ENCODE data around the gene PIP5KL1. TPM values are rescaled to one million over a fixed set of nuclear protein-coding genes. Genes with fewer than 3 reads are reported as not detected.

The PIP5KL1 gene
- total RNA-seq, 2 experiments from 2014 or later = 1.5 to 1.9 TPM

DNA sequence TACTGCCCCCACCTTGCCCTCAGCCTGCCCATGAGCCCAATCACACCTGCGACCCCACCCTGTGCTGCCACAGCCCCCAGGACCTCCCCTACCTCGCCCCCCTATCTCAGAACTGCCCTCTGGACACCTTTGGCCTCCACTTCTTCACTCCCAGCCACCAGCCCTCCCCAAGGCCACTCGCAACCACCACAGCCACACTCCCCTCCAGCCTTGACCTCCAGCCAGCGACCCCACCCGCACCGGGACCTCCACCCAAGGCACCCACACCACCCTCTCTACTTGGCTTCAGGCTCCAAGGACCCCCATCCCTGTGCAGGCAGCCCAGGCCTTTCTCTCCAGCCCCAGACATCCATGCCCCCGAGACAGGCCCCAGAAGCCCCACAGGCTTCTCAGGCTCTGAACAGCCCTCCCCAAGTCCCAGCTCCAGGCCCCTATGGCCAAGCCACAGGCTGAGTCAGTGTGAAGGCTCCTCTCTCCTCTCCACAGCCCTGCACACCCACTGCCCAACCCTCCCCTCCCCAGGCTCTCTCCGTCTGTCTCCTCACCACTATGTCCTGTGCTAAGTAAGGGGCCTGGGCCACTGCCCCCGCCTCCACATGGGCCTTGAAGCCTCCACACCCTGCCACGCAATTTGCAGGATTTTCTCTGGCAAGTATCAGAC lies 55.1 kb downstream of the PIP5KL1 start:
- H3K27ac Mint-ChIP-seq = no peak overlapping the region
- no peaks in the 10 kb centered on the region for H3K9me3 Mint-ChIP-seq
- ChIA-PET POLR2A (no interaction called here), CTCF (no interaction called here)
- H3K4me1 Mint-ChIP-seq = peaks cover 2% of the 10 kb centered on the region
- H3K27me3 Mint-ChIP-seq = no peaks in the 10 kb centered on the region
- no peak overlapping the region for H3K4me3 Mint-ChIP-seq
- no peak for DNase-seq
- H3K36me3 Mint-ChIP-seq (ENCODE audit: low read depth) = peaks cover 4% of the 10 kb centered on the region

DNA sequence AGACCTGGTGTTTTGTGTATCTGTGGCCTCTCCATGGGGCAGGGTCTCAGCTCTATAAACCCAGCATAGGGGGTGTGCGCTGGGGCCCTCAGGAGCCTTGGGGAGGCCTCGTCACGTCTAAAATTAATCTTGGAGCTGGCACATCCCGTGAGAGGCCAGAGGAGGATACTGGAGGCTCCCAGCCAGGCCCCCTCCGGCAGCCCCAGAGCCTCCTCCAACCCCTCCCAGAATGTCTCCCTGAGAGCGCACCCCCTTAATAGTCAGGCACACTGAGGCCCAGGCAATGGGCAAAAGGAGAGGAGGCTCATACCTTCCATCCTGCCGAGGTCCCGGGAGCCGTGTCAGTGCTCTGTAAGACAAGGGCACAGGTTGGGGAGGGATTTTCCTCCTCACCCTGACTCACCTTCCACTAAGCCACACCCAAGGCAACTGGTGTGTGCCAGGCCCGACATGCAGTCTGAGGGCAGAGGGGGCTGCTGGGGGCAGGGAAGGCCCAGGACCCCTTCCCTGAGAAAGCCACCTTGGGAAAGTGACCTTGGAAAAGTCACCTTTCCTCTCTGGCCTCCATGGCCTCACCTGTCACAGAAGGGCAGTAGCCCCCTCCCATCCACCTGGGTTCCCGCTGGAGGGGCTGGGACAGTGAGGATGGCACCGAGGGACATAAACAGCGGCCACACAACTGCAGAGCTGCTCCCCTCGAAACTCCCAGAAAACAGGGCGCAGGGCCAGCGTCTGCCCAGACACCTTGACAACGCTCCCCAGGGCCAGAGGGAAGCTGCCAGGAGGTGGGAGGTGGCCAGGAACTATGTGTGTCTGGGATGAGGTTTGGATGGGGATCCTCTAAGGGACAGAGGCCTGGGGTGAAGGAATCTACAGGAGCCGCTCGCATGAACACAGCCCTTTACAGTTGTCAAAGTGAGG lies 56.0 kb downstream of the PIP5KL1 start:
- Mint-ChIP-seq H3K4me1 (peaks cover 2% of the 10 kb centered on the region), H3K9me3 (no peaks in the 10 kb centered on the region), H3K27ac (no peak overlapping the region), H3K27me3 (no peaks in the 10 kb centered on the region), H3K36me3 (ENCODE audit: low read depth) (peaks cover 4% of the 10 kb centered on the region), H3K4me3 (no peak overlapping the region)
- ChIA-PET POLR2A (interaction anchor here (1.1 kb wide), 1 partner anchor 11 kb away, joined by 3 read pairs; no protein-coding TSS in a partner anchor), CTCF (interaction anchor here (0.8 to 5.9 kb wide), 3 partner anchors 7 to 140 kb away, joined by 3 to 49 read pairs (median 5); partner anchors contain the start of gene TOR2A)
- no peak for DNase-seq

DNA sequence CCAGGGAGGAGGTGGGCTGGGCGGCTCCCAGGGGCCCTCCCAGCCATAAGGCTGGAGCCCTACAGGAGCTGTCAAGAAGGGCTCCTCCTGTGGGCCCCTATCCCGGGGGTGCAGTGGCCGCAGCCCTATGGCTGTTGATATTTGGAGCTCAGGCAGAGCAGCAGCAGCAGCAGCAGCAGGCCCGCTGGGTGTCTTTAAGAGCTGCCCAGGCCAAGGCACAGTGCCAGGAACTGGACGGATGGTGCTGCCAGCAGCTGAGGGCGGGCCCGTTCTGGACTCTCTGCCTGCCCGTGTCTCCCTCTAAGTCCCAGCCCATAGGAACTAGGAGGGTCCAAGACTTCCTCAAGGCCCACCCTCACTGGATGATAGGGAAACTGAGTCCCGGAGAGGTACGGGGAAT lies 56.7 kb downstream of the PIP5KL1 start:
- H3K27me3 Mint-ChIP-seq = no peaks in the 10 kb centered on the region

DNA sequence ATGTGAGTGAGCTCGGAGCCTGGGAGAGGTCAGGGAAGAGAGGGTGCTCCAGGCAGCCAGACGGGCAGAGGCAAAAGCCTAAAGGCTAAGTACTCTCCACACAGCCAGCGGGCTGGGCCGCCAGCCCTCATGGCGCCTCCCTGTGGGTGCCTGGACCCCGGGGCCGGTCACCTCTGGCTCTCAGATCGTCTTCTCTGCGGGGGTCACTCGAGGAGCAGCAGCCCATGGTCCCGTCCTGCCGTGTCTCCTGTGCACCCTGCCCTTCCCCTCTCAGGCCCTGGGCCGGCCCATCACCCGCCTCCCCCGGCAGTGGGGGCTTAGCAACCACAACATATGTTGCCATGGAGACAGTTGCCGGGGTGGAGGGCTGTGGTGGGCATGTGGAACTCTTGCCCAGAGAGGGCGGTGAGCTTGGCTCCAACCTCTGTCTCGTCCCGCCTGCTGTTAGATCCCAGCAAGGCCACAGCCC lies 57.3 kb downstream of the PIP5KL1 start:
- POLR2A ChIA-PET = interaction anchor here (1.4 kb wide), 1 partner anchor 9 kb away, joined by 3 read pairs; no protein-coding TSS in a partner anchor
- H3K4me1 Mint-ChIP-seq = no peaks in the 10 kb centered on the region
- H3K36me3 Mint-ChIP-seq (ENCODE audit: low read depth) = peaks cover 6% of the 10 kb centered on the region
- H3K9me3 Mint-ChIP-seq = no peaks in the 10 kb centered on the region
- no peak for DNase-seq
- no peak overlapping the region for H3K4me3 Mint-ChIP-seq
- H3K27me3 Mint-ChIP-seq = no peaks in the 10 kb centered on the region
- CTCF ChIA-PET = interaction anchor here (0.8 to 5.9 kb wide), 4 partner anchors 9 to 139 kb away, joined by 3 to 49 read pairs (median 4); partner anchors contain the start of gene TOR2A
- no peak overlapping the region for H3K27ac Mint-ChIP-seq

More for the DNA sequence above, 56.7 kb downstream of the PIP5KL1 start:
- CTCF ChIA-PET = interaction anchor here (0.8 to 5.9 kb wide), 4 partner anchors 8 to 139 kb away, joined by 3 to 49 read pairs (median 4); partner anchors contain the start of gene TOR2A
- POLR2A ChIA-PET = interaction anchor here (1.1 kb wide), 1 partner anchor 12 kb away, joined by 3 read pairs; no protein-coding TSS in a partner anchor
- H3K4me1 Mint-ChIP-seq = peaks cover 2% of the 10 kb centered on the region
- peaks cover 4% of the 10 kb centered on the region for H3K36me3 Mint-ChIP-seq (ENCODE audit: low read depth)
- H3K9me3 Mint-ChIP-seq = no peaks in the 10 kb centered on the region
- DNase-seq = no peak
- H3K4me3 Mint-ChIP-seq = no peak overlapping the region
- no peak overlapping the region for H3K27ac Mint-ChIP-seq

DNA sequence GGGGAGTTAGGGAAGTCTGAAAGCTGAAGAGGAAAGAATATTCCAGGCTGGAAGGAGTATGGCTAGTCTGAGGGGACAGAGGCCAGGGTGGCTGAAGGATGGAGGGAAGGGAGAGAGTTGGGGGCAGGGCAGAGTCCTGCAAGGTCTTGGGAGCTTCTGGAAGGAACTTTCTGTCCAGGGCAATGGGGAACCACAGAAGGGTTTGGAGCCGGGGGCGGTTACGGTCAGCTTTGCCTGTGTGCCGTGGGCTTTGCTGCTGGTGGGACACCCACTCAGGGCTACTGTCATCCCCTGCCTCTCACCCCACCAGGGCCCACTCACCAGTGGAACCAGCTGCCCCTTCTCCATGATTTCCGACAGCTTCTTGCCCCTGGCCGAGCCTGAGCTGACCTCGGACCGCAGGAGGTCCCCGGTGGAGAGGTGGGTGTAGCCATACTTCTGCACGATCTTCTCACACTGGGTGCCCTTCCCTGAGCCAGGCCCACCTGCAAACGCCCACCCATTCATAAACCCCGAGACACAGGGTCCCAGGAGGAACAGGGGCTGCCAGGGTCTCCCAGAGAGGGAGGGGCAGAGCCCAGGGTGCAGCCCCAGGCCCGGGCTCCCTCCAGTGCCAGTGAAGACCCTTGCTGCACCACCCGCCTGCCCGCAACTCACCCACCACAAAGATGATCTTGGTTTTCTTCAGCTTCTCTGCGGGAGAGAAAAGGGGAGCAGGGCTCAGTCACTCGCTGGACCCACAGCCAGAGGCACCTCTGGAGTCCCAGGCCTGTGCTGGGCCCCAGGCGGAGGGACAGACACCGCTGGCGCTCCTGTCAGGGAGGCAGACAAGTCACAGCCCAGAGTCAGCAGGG lies 58.0 kb downstream of the PIP5KL1 start:
- no peaks in the 10 kb centered on the region for H3K9me3 Mint-ChIP-seq
- ChIA-PET CTCF (interaction anchor here (0.9 to 5.9 kb wide), 4 partner anchors 14 to 264 kb away, joined by 3 to 49 read pairs (median 4); partner anchors contain the start of gene TOR2A), POLR2A (interaction anchor here (0.6 to 1.4 kb wide), 4 partner anchors 10 to 283 kb away, joined by 3 read pairs; no protein-coding TSS in a partner anchor)
- peaks cover 7% of the 10 kb centered on the region for H3K36me3 Mint-ChIP-seq (ENCODE audit: low read depth)
- no peak for DNase-seq
- H3K4me3 Mint-ChIP-seq = no peak overlapping the region
- H3K27ac Mint-ChIP-seq = no peak overlapping the region
- no peaks in the 10 kb centered on the region for H3K4me1 Mint-ChIP-seq
- H3K27me3 Mint-ChIP-seq = no peaks in the 10 kb centered on the region

DNA sequence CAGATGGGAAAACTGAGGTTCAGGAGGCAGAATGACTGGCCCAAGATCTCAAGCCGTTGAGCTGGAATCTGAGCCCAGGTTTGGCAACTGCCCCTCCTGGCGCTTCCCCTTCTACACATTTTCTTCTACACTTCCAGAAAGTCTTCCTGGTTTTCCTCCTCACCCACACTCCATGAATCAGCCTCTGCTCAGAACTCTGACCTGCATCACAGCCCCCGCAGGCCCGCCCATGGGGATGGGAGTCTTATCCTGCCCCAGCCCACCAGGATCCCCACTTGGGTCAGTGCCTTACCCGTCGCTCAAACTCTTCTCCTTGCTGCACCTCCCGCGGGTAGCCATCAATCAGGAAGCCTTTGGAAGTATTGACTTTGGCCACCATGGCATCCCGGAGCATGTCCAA lies 59.0 kb downstream of the PIP5KL1 start:
- H3K9me3 Mint-ChIP-seq = no peaks in the 10 kb centered on the region
- CTCF ChIA-PET = interaction anchor here (0.9 to 5.9 kb wide), 5 partner anchors 13 to 263 kb away, joined by 3 to 49 read pairs (median 7); partner anchors contain the start of gene TOR2A
- POLR2A ChIA-PET = interaction anchor here (1.4 kb wide), 1 partner anchor 11 kb away, joined by 3 read pairs; no protein-coding TSS in a partner anchor
- no peaks in the 10 kb centered on the region for H3K27me3 Mint-ChIP-seq
- no peak overlapping the region for H3K4me3 Mint-ChIP-seq
- H3K4me1 Mint-ChIP-seq = no peaks in the 10 kb centered on the region
- DNase-seq = no peak
- H3K27ac Mint-ChIP-seq = no peak overlapping the region
- H3K36me3 Mint-ChIP-seq (ENCODE audit: low read depth) = peaks cover 7% of the 10 kb centered on the region

DNA sequence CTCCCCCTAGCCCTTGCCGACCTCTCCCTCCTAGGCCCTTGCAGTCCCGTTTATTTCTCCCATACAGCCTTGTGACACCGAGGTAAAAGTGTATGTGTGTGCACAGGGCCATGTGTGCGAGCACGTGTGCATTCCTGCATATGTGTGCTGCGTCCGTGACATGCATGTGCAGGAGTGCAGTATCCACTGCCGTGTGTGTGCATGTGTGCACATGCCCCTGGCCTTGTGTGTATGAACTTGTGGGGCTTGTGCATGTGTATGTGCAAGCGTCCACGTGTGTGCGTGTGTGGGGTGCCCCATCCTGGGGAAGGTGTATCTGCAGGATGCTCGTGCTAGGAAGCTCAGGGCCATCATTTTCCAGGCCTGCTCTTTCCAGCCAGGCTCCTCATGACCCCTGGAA lies 59.7 kb downstream of the PIP5KL1 start:
- no peaks in the 10 kb centered on the region for H3K9me3 Mint-ChIP-seq
- ChIA-PET POLR2A (interaction anchor here (1.9 to 2.2 kb wide), 2 partner anchors 83 to 136 kb away, joined by 6 to 9 read pairs; partner anchors contain the start of gene TOR2A), CTCF (interaction anchor here (0.9 to 5.9 kb wide), 15 partner anchors 18 to 281 kb away, joined by 3 to 49 read pairs (median 9); partner anchors contain the start of gene TOR2A)
- no peak overlapping the region for H3K4me3 Mint-ChIP-seq
- DNase-seq = no peak
- peaks cover 8% of the 10 kb centered on the region for H3K36me3 Mint-ChIP-seq (ENCODE audit: low read depth)
- no peaks in the 10 kb centered on the region for H3K27me3 Mint-ChIP-seq
- no peak overlapping the region for H3K27ac Mint-ChIP-seq
- H3K4me1 Mint-ChIP-seq = peaks cover 4% of the 10 kb centered on the region

Other genes starting within 250 kb of the PIP5KL1 start
- not detected for gene CFAP157, start 223.8 kb downstream of the PIP5KL1 start, total RNA-seq
- gene PTRH1, start 215.1 kb downstream of the PIP5KL1 start, total RNA-seq = 10 to 100 TPM; 10.5 to 12.0 TPM
- gene TTC16, start 214.7 kb downstream of the PIP5KL1 start, total RNA-seq = 1 to 10 TPM; 5.0 to 5.2 TPM
- 10 to 100 TPM; 20.6 to 23.3 TPM for gene TOR2A, start 195.5 kb downstream of the PIP5KL1 start, total RNA-seq
- gene SH2D3C, start 152.1 kb downstream of the PIP5KL1 start, total RNA-seq = 10 to 100 TPM; 80.8 to 81.9 TPM
- 100 to 1,000 TPM; 112 to 115 TPM for gene CDK9, start 144.7 kb downstream of the PIP5KL1 start, total RNA-seq
- gene FPGS, start 127.9 kb downstream of the PIP5KL1 start, total RNA-seq = 10 to 100 TPM; 65.6 to 65.8 TPM
- gene ENG, start 76.1 kb downstream of the PIP5KL1 start, total RNA-seq = 10 to 100 TPM; 13.1 to 14.1 TPM
- 10 to 100 TPM; 80.9 to 81.9 TPM for gene AK1, start 53.1 kb downstream of the PIP5KL1 start, total RNA-seq
- gene ST6GALNAC6, start 31.2 kb downstream of the PIP5KL1 start, total RNA-seq = 100 to 1,000 TPM; 141 to 146 TPM
- gene ST6GALNAC4, start 13.7 kb downstream of the PIP5KL1 start, total RNA-seq = 10 to 100 TPM; 19.4 to 21.5 TPM
- 10 to 100 TPM; 48.2 TPM for gene DPM2, start 7.1 kb upstream of the PIP5KL1 start, total RNA-seq
- gene EEIG1, start 50.2 kb upstream of the PIP5KL1 start, total RNA-seq = 100 to 1,000 TPM; 212 to 218 TPM
- gene NAIF1, start 136.5 kb upstream of the PIP5KL1 start, total RNA-seq = 10 to 100 TPM; 12.0 to 14.1 TPM
- gene SLC25A25, start 137.5 kb upstream of the PIP5KL1 start, total RNA-seq = 10 to 100 TPM; 21.3 to 22.2 TPM
- 10 to 100 TPM; 35.6 to 38.1 TPM for gene PTGES2, start 197.0 kb upstream of the PIP5KL1 start, total RNA-seq
- gene LCN2, start 218.7 kb upstream of the PIP5KL1 start, total RNA-seq = not detected
- 10 to 100 TPM; 91.3 to 94.1 TPM for gene BBLN, start 229.5 kb upstream of the PIP5KL1 start, total RNA-seq